Measurements from ENCODE around the gene GULP1.
"Not testable (repeated sequence)": the region's sequence is repeated elsewhere in the genome, so short reads cannot be mapped to it uniquely, and the experiment has no call there.

Gene GULP1

DNA sequence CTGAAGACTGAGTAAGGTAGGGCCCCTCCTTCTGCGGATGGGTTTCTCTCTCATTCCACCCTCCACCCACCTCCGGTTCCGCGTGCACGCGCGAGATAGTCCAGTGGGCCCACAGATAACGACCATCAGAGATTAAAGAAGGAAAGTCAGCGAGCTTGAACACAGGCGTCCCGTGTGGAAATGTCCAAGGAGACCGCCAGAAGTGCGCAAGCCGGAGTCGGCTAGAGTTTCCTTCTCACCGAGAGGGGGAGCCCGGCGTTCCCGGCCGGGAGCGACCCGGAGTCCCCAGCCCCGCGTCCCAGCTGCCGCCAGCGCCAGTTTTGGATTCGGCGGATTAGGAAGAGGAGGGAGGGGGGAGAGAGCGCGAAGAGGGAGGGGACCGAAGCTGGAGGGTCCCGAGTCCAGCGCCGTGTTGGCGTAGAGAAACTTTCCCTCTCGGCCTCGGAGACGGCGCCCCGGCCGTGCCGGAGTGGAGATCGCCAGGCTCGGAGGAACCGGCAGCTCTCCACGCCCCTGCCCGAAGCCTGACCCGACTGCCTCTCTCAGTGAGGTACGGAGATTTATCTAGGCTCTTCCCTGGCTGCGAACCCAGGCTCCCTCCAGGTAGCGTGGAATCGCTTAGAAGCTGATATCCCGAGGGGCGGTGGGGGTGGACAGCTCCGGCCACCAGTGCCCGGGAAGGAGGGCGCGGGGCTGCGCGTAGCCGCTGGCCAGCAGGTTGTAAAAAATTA lies at the start of gene GULP1:
Gene GULP1, plus strand, starts transcription at position 258 of the 731 bp plus-strand sequence. CDS start 185,829 bp downstream, outside the sequence.
- DNase-seq = no peak

GRCh38 chr2:188243381-188243780 lies 48.3 kb upstream of the GULP1 start:
- no peak for DNase-seq

- DNase-seq = no peak
Observed at GRCh38 chr2:188244383-188244782, 47.3 kb upstream of the GULP1 start.

- DNase-seq = no peak
Observed at GRCh38 chr2:188245230-188245629, 46.4 kb upstream of the GULP1 start.

DNA sequence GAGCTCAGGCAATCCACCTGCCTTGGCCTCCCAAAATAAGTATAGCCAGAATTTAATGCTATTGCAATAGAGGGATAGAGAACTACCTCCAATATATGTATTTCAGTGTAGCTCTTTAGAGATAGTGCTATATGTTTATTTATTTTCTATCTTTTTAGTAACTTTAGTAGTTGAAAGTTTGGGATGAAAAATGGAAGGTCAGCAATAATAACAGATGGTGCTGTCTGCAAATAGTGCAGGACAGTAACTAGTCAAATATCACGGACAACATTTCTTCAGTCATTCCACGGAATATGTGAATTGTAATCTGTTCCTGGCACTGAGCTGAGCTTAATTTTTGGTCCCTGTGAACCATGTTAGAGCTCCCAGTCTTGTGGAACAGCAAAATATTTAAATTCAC lies 43.2 kb upstream of the GULP1 start:
- no peak for DNase-seq

DNA sequence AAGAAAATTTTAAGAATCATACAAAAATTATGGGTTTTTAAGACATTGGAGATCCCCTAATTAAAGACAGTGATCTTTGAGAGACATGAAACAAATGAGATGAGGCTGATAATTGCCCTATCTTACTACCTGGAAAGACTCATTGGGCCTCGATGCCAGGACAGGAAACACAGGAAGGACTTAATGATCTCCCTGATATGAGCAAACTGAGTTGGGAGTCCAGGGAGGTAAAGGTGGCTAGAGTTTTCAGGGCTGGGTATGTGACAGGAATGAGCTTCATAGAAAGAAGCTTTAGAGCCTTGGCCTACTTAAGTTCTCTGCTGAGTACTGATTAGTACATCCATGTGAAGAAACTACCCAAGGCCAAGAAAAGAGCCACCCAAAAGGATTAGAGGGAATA lies 40.6 kb upstream of the GULP1 start:
- DNase-seq = no peak

DNA sequence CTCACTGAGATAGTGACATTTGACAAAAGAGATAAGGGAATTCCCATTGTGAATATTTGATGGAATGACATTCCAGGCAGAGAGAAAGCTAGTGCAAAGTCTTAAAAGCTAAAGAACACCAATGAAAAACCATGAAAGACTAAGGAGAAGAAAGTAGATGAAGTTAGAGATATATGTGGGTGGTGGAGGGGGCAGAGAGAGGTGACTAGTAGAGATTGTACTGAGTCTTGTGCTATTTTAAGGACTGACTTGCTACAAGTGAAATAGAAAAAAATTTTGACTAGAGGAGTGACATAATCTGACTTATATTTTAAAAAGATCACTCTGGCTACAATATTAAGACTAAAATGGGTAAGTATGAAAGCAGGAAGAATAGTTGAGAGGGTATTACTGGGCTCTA lies 35.3 kb upstream of the GULP1 start:
- no peak for DNase-seq

DNA sequence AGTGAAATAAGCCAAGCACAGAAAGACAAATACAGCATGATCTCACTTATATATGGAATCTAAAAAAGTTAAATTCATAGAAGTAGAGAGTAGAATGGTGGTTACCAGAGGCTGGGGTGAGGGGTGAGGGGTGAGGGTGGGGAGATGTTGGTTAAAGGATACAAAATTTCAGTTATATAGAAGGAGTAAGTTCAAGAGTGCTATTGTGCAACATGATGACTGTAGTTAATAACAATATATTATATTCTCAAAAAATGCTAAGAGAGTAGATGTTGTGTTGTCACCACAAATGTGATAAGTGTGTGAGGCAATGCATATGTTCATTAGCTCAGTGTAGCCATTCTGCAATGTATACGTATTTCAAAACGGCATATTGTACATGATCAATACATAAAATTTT lies 26.4 kb upstream of the GULP1 start:
- no peak for DNase-seq

GRCh38 chr2:188267776-188268175 lies 23.9 kb upstream of the GULP1 start:
- no peak for DNase-seq

DNA sequence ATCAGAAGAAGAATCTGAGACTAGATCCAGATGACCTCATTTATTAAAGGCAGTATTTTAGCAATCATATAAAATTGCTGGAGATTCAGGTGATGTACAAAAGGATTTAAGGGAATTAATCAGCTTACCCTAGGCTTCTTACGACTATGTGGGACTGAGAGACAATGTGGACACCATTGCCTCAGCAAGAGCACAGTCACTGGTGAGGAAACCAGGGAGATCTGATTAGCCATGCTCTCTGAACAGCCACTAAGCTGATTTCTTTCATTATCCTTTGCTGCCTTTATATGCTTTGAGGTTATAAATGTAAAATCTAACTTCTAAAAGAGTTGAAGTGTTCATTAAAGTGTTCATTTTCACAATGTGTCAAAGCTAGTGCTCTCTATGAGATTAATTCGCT lies 22.7 kb upstream of the GULP1 start:
- no peak for DNase-seq

- DNase-seq = no peak
Observed at GRCh38 chr2:188272121-188272520, 19.6 kb upstream of the GULP1 start.

DNA sequence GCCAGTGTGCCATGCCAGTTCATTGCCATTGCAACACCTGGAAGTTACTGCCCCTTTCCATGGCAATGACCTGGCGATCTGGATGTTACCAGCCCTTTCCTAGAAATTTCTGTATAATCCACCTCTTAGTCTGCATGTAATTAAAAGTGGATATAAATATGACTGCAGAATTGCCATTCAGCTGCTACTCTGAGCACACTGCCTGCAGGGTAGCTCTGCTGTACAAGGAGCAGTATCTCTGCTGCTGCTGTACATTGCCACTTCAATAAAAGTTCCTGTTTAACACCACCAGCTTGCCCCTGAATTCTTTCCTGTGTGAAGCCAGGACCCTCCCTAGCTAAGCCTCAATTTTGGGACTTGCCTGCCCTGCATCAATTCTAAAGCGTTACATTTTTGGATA lies 17.4 kb upstream of the GULP1 start:
- no peak for DNase-seq

GRCh38 chr2:188276255-188276654 lies 15.4 kb upstream of the GULP1 start:
- no peak for DNase-seq

DNA sequence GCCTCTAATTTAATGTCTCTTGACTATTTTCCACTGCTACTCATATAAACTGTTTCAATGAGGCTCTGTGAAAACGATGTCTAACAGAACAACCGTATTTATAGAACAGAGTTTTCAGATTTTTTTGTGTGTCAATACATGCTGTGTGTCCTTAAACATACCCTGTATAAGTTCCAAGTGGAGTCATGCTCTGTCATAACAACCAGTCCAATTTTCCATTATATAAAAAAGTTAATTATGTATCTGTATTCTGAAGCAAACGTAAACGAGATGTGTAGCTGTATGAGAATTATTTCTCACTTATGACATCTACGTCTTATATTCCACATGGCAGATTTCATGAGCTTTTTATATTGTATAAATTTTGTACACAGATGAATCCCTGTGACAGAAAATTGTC lies 13.9 kb upstream of the GULP1 start:
- DNase-seq = no peak

- no peak for DNase-seq
Observed at GRCh38 chr2:188278388-188279092, 13.1 kb upstream of the GULP1 start.

GRCh38 chr2:188279093-188279445 lies 12.6 kb upstream of the GULP1 start:
- DNase-seq = no peak

GRCh38 chr2:188280811-188281222 lies 10.9 kb upstream of the GULP1 start:
- no peak for DNase-seq

DNA sequence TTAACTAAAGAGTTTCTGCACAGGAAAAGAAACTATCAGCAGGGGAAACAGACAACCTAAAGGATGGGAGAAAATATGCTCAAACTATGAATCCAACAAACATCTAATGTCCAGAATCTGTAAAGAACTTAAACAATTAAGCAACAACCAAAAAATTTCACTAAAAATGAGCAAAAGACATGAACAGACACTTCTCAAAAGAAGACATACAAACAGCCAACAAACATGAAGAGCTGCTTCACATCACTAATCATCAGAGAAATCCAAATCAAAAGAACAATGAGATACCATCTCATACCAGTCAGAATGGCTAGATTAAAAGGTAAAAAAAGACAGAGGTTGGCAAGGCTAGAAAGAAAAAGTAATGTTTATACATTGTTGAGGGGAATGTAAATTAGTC lies 8.8 kb upstream of the GULP1 start:
- no peak for DNase-seq

DNA sequence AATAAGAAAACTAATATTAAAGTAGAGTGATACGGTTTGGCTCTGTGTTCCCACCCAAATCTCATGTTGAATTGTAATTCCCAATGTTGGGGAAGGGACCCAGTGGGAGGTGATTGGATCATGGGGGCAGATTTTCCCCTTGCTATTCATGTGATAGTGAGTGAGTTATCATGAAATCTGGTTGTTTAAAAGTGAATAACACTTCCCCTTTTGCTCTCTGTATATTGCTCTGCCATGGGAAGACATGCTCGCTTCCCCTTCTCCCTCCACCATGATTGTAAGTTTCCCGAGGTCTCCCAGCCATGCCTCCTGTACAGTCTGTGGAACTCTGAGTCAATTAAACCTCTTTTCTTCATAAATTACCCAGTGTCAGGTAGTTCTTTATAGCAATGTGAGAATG lies 7.4 kb upstream of the GULP1 start:
- DNase-seq = not testable (repeated sequence)

DNA sequence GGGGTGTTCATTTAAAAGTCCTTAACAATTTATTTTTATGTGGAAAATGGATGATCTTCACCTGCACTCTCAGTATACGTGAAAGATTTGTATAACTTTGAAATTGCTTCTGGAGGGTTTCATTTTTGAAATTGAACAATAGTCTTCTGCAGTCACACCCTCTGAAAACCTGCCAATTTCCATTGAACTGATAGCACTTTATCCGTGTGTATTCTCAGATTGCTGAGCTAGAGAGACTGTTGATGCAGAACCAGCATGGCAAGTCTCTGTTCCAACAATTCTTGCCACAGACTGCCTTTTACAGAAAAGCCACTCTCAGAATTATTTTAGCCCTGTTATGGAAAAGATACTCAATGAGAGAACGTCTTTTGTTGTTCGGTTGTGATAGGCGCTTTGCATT lies 6.6 kb upstream of the GULP1 start:
- no peak for DNase-seq

DNA sequence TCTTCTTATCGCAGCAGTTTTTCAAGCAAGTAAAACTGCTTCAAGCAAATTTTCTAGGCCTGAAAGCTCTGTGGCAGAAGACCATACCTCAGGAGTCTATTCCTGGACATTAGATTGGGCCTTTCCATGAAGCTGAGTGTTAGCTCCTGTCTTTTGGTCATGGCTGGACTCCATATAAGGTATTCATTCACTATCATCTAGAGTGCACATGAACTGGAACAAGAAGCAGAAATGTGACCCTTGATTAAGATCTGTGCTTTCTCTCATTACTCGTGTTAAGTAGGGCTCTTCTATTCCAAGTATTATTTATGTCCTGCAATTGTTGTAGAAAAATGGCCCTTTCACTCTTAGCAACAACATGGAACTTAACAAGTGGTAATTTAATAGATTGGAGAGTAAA lies 5.9 kb upstream of the GULP1 start:
- DNase-seq = no peak

GRCh38 chr2:188291142-188291616 lies 495 bp upstream of the GULP1 start:
- no peak for DNase-seq

DNA sequence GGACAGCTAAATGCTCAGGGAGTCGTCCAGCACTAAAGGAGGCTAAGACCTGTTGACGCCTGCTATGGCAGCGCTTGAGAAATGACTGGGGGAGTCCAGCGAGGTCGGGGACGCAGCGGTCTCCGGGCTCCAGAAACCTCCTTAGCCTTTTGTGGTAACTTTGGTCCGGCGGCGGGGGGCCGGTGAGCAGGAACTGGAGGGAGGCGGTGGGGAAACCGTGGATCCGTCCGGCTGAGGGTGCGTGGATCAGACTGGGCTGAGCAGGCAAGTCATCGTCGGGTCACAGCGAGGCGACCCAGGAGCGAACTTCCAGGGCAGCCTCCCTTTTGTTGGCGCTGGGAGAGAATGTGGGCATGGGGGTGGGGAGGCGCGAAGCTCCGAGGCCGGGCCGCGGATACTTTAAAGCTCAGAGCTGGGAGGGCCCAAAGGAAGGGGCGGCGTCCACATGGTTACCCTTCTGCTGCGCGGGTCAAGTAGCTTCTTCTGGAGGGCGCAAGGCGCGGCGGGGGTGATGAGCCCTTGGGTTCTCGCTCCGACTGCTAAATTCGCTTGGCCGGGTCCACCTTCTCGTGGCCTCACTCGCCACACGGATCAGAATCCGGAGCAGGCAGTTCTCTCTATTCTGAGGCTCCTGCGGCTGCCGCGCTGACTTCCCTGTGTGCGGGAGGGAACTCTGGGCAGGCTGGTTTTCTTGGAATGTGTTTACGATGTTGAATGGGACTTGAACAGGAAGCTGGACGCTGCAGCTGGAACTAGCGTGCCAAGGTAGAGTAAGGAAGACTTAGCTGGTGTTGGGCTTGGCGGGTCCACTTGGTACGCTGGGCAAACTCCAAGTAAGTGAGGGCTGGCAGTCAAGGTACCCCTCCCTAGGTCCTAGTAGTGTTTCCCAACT lies 920 bp downstream of the GULP1 start:
- no peak for DNase-seq

Measured in CD4-positive, alpha-beta T cell treated with Interferon alpha-2 for 1 hour (primary cell).